H9 (cell line): Measurements from ENCODE around the gene MYO7A. TPM values are rescaled to one million over a fixed set of nuclear protein-coding genes. Genes with fewer than 3 reads are reported as not detected.

Experiments used
- DNase-seq: peaks from one replicate; pipeline ENCODE4 v3.0.0-alpha.2; 2017
- H2AFZ ChIP-seq: one replicate; pipeline ENCODE4 v1.6.1; 2013; ENCODE audit warnings: mild to moderate bottlenecking, low read length, control low read depth, moderate library complexity
- H2AK5ac ChIP-seq: 2 replicates; pipeline ENCODE4 v1.6.1; 2013; ENCODE audit warnings: low read length, control low read depth, mixed read lengths; ENCODE audit not compliant: insufficient read length
- H2BK120ac ChIP-seq: one replicate; pipeline ENCODE4 v1.6.1; 2013; ENCODE audit warnings: low read depth, mild to moderate bottlenecking, low read length, control low read depth, inconsistent platforms; ENCODE audit not compliant: poor library complexity, severe bottlenecking
- H2BK12ac ChIP-seq: 2 replicates; pipeline ENCODE4 v1.6.1; 2013; ENCODE audit warnings: low read length, control low read depth, mixed read lengths, low read depth; ENCODE audit not compliant: insufficient read length
- H2BK15ac ChIP-seq: 2 replicates; pipeline ENCODE4 v1.6.1; 2013; ENCODE audit warnings: low read depth, low read length, control low read depth
- H2BK20ac ChIP-seq: one replicate; pipeline ENCODE4 v1.6.1; 2013; ENCODE audit warnings: low read depth, mild to moderate bottlenecking, low read length, control low read depth, inconsistent platforms; ENCODE audit not compliant: poor library complexity, severe bottlenecking
- H2BK5ac ChIP-seq: 2 replicates; pipeline ENCODE4 v1.6.1; 2013; ENCODE audit warnings: low read length, control low read depth, mixed read lengths; ENCODE audit not compliant: insufficient read length
- H3K14ac ChIP-seq: 2 replicates; pipeline ENCODE4 v1.6.1; 2013; ENCODE audit warnings: low read length, control low read depth; ENCODE audit not compliant: insufficient read depth
- H3K18ac ChIP-seq: 2 replicates; pipeline ENCODE4 v1.6.1; 2013; ENCODE audit warnings: low read depth, mild to moderate bottlenecking, mixed read lengths, low read length, control low read depth; ENCODE audit not compliant: insufficient read length
- H3K23ac ChIP-seq: 2 replicates; pipeline ENCODE4 v1.6.1; 2013; ENCODE audit warnings: low read length, control low read depth, mixed read lengths, low read depth; ENCODE audit not compliant: insufficient read length
- H3K23me2 ChIP-seq: 2 replicates; pipeline ENCODE4 v1.6.1; 2013; ENCODE audit warnings: low read depth, mild to moderate bottlenecking, mixed read lengths, low read length, control low read depth; ENCODE audit not compliant: insufficient read length, poor library complexity, severe bottlenecking
- H3K27ac ChIP-seq: 2 replicates; pipeline ENCODE4 v1.5.1; 2013; ENCODE audit warnings: low read length, control low read depth, mixed read lengths, low read depth; ENCODE audit not compliant: insufficient read length
- H3K27me3 ChIP-seq: 2 replicates; pipeline ENCODE4 v1.6.1; 2013; ENCODE audit warnings: low read length, control low read depth, inconsistent platforms; ENCODE audit not compliant: insufficient read depth
- H3K4ac ChIP-seq: 2 replicates; pipeline ENCODE4 v1.6.1; 2013; ENCODE audit warnings: low read depth, mild to moderate bottlenecking, control low read depth, inconsistent platforms, low read length, moderate library complexity
- H3K4me1 ChIP-seq: 2 replicates; pipeline ENCODE4 v1.6.1; 2013; ENCODE audit warnings: low read length, control low read depth, inconsistent platforms; ENCODE audit not compliant: insufficient read depth
- H3K4me2 ChIP-seq: 2 replicates; pipeline ENCODE4 v1.6.1; 2013; ENCODE audit warnings: low read length, control low read depth, mixed read lengths; ENCODE audit not compliant: insufficient read length, insufficient read depth
- H3K56ac ChIP-seq: 2 replicates; pipeline ENCODE4 v1.6.1; 2013; ENCODE audit warnings: low read depth, mild to moderate bottlenecking, mixed read lengths, low read length, control low read depth; ENCODE audit not compliant: insufficient read length
- H3K79me1 ChIP-seq: 2 replicates; pipeline ENCODE4 v1.6.1; 2013; ENCODE audit warnings: low read depth, mild to moderate bottlenecking, moderate library complexity, low read length, control low read depth, inconsistent platforms; ENCODE audit not compliant: insufficient read depth, poor library complexity, severe bottlenecking
- H3K79me2 ChIP-seq: 2 replicates; pipeline ENCODE4 v1.6.1; 2013; ENCODE audit warnings: low read length, control low read depth, inconsistent platforms; ENCODE audit not compliant: insufficient read depth
- H3K9ac ChIP-seq: 2 replicates; pipeline ENCODE4 v1.6.1; 2013; ENCODE audit warnings: low read length, control low read depth, mixed read lengths; ENCODE audit not compliant: insufficient read length; ENCODE audit errors: extremely low read depth
- H3K9me3 ChIP-seq: one replicate; pipeline ENCODE4 v1.6.1; 2013; ENCODE audit warnings: low read depth, low read length, inconsistent platforms; ENCODE audit not compliant: control insufficient read depth
- H3T11ph ChIP-seq: one replicate; pipeline ENCODE4 v1.6.1; 2013; ENCODE audit warnings: mild to moderate bottlenecking, low read length, control low read depth, inconsistent platforms
- H4K20me1 ChIP-seq: one replicate; pipeline ENCODE4 v1.6.1; 2013; ENCODE audit not compliant: control insufficient read depth, insufficient read length, insufficient read depth
- H4K5ac ChIP-seq: 2 replicates; pipeline ENCODE4 v1.6.1; 2013; ENCODE audit warnings: low read depth, mild to moderate bottlenecking, mixed read lengths, low read length, control low read depth; ENCODE audit not compliant: insufficient read length
- H4K8ac ChIP-seq: replicated peaks from 2 replicates; pipeline ENCODE4 v1.6.1; 2013; ENCODE audit warnings: low read length, control low read depth, mixed read lengths, low read depth; ENCODE audit not compliant: insufficient read length
- H4K91ac ChIP-seq: 2 replicates; pipeline ENCODE4 v1.6.1; 2013; ENCODE audit warnings: low read depth, mild to moderate bottlenecking, moderate library complexity, mixed read lengths, low read length, control low read depth; ENCODE audit not compliant: insufficient read length
- H3K27ac Mint-ChIP-seq, 3 experiments: 2 replicates in 2 of 3; 3 replicates in 1 of 3; pipeline ENCODE4 v1.8.0; 2020 to 2021; ENCODE audit warnings: mixed read lengths in 3 of 3, mild to moderate bottlenecking in 1 of 3, moderate library complexity in 1 of 3
- H3K27me3 Mint-ChIP-seq: 2 replicates; pipeline ENCODE4 v1.8.0; 2021; ENCODE audit warnings: low read depth, mild to moderate bottlenecking, moderate library complexity, mixed read lengths
- H3K36me3 Mint-ChIP-seq, 3 experiments: 2 replicates in 2 of 3; 3 replicates in 1 of 3; pipeline ENCODE4 v1.8.0; 2020 to 2021; ENCODE audit warnings: low read depth in 3 of 3, mixed read lengths in 3 of 3; ENCODE audit not compliant: insufficient read depth in 1 of 3
- H3K4me1 Mint-ChIP-seq, 2 experiments: 2 replicates each; pipeline ENCODE4 v1.8.0; 2020; ENCODE audit warnings: mixed read lengths in 2 of 2
- H3K4me3 Mint-ChIP-seq, 2 experiments: 2 replicates in 1 of 2; 3 replicates in 1 of 2; pipeline ENCODE4 v1.8.0; 2020 to 2021; ENCODE audit warnings: mild to moderate bottlenecking in 2 of 2, mixed read lengths in 2 of 2, moderate library complexity in 1 of 2
- H3K9me3 Mint-ChIP-seq, 2 experiments: 2 replicates in 1 of 2; 3 replicates in 1 of 2; pipeline ENCODE4 v1.8.0; 2020; ENCODE audit warnings: mild to moderate bottlenecking in 2 of 2, mixed read lengths in 2 of 2, moderate library complexity in 1 of 2
- CTCF ChIP-seq: fragments of 200-600 bp; sonication (generic); conservative IDR thresholded peaks from 3 replicates; pipeline ENCODE4 v1.8.0; 2021; ENCODE audit warnings: antibody characterized with exemption, mild to moderate bottlenecking
- WGBS: extraction: QIAGEN DNeasy Blood & Tissue Kit; methylation state at CpG from one replicate; pipeline ENCODE4 v1.1.7; 2013; ENCODE audit warnings: missing lambda C conversion rate, low lambda C conversion rate, mixed read lengths; ENCODE audit not compliant: insufficient read length; ENCODE audit errors: extremely low coverage; 5-methylcytosine and 5-hydroxymethylcytosine counted together
- total RNA-seq: library from RNA; stranded (reverse); gene quantifications from 2 replicates; pipeline ENCODE4 v1.2.1, GENCODE V29; 2021

MYO7A gene
- total RNA-seq, 1 experiment from 2014 or later: 1.6 TPM

- H3K27me3 ChIP-seq: no peaks in the 10 kb centered on the region
Observed at GRCh38 chr11:77186302-77186701, 58.3 kb downstream of the MYO7A start.

More at GRCh38 chr11:77186302-77186701, 58.3 kb downstream of the MYO7A start:
- Histone ChIP-seq H3K23me2 (no peaks in the 10 kb centered on the region), H3K18ac (no peak overlapping the region), H3K27ac (no peak overlapping the region), H3K4me2 (no peak overlapping the region), H4K5ac (no peak overlapping the region), H2BK5ac (no peak overlapping the region), H2AK5ac (no peak overlapping the region), H2AFZ (no peak overlapping the region), H3K23ac (no peak overlapping the region), H3K9ac (no peak overlapping the region), H2BK12ac (no peak overlapping the region), H3K4me1 (peaks cover 2% of the 10 kb centered on the region; the same call in 1 of the 2 replicates), H3K79me2 (no peaks in the 10 kb centered on the region), H4K91ac (no peak overlapping the region), H3T11ph (no peak overlapping the region), H3K4ac (no peak overlapping the region), H4K20me1 (no peaks in the 10 kb centered on the region), H4K8ac (no peak overlapping the region), H3K56ac (no peak overlapping the region), H2BK120ac (no peak overlapping the region), H2BK15ac (no peak overlapping the region), H3K14ac (no peak overlapping the region), H3K79me1 (no peaks in the 10 kb centered on the region), H2BK20ac (no peak overlapping the region), H3K9me3 (no peaks in the 10 kb centered on the region)
- H3K4me3 Mint-ChIP-seq: no peak overlapping the region
- H3K27me3 Mint-ChIP-seq: peaks cover 2% of the 10 kb centered on the region; the same call in 1 of the 2 replicates
- DNase-seq: no peak
- no peaks in the 10 kb centered on the region for H3K9me3 Mint-ChIP-seq
- H3K36me3 Mint-ChIP-seq: no peaks in the 10 kb centered on the region
- WGBS: no CpG with 5 or more reads among the region's 1 CpG
- H3K27ac Mint-ChIP-seq: no peak overlapping the region
- no peak for TF ChIP-seq CTCF
- H3K4me1 Mint-ChIP-seq: peaks cover 8 to 10% of the 10 kb centered on the region in 2 experiments
